H1 (cell line): ENCODE measurements around the gene ITPK1. TPM values are rescaled to one million over a fixed set of nuclear protein-coding genes. Genes with fewer than 3 reads are reported as not detected.

Experiments
- CTCF ChIA-PET: fragments of 300-600 bp; sonication (Branson Sonifier 250); formaldehyde crosslinking; loops from one replicate; lab custom pipeline; 2021; ENCODE audit not compliant: partially characterized antibody; lab: Charles Lee
- POLR2A ChIA-PET: fragments of 300-600 bp; sonication (Branson Sonifier 250); formaldehyde crosslinking; loops from one replicate; lab custom pipeline; 2021; ENCODE audit warnings: inconsistent platforms; ENCODE audit not compliant: partially characterized antibody; lab: Charles Lee
- DNase-seq, 2 experiments: peaks; one replicate each; pipeline versions ENCODE4 v3.0.0 to v3.0.0-alpha.2; 2010 to 2022; ENCODE audit warnings: low spot score in 2 of 2, low read depth in 1 of 2, mixed read lengths in 1 of 2
- FAIRE-seq: peaks from 2 replicates; lab custom pipeline; 2011; peaks lifted over from hg19 to GRCh38; lab: Jason Lieb, UNC
- H2AFZ ChIP-seq: 2 replicates; pipeline ENCODE4 v1.8.1; 2012; ENCODE audit warnings: low read length, inconsistent platforms
- H2AK5ac ChIP-seq: 2 replicates; pipeline ENCODE4 v1.6.1; 2013; ENCODE audit warnings: low read depth, low read length
- H2BK120ac ChIP-seq: replicated peaks from 2 replicates; pipeline ENCODE3; 2013; ENCODE audit warnings: low read depth, low read length, inconsistent platforms
- H2BK12ac ChIP-seq: 2 replicates; pipeline ENCODE4 v1.6.1; 2013; ENCODE audit warnings: low read depth, low read length
- H2BK15ac ChIP-seq: 2 replicates; pipeline ENCODE4 v1.6.1; 2013; ENCODE audit warnings: low read length
- H2BK20ac ChIP-seq: 2 replicates; pipeline ENCODE4 v1.6.1; 2013; ENCODE audit warnings: low read length
- H2BK5ac ChIP-seq: 2 replicates; pipeline ENCODE4 v1.6.1; 2013; ENCODE audit warnings: low read depth, low read length
- H3K14ac ChIP-seq: 2 replicates; pipeline ENCODE4 v1.6.1; 2013; ENCODE audit warnings: inconsistent platforms; ENCODE audit not compliant: insufficient read length
- H3K18ac ChIP-seq: 2 replicates; pipeline ENCODE4 v1.6.1; 2013; ENCODE audit warnings: low read length; ENCODE audit errors: extremely low read depth
- H3K23ac ChIP-seq: 2 replicates; pipeline ENCODE4 v1.6.1; 2013; ENCODE audit warnings: inconsistent platforms; ENCODE audit not compliant: insufficient read length
- H3K23me2 ChIP-seq: 2 replicates; pipeline ENCODE4 v1.6.1; 2013; ENCODE audit warnings: low read depth, low read length
- H3K27ac ChIP-seq: 2 replicates; pipeline ENCODE4 v1.6.1; 2011; ENCODE audit warnings: low read depth, low read length, inconsistent platforms
- H3K27me3 ChIP-seq, 4 experiments: replicated peaks in 1 of 4; 1 replicate in 1 of 4; 2 replicates in 3 of 4; pipeline versions ENCODE4 v1.6.1 to v1.8.1; 2011 to 2013; ENCODE audit warnings: low read length in 3 of 4, mild to moderate bottlenecking in 3 of 4, inconsistent platforms in 2 of 4, mixed read lengths in 2 of 4, moderate library complexity in 1 of 4; ENCODE audit not compliant: control insufficient read depth in 3 of 4, insufficient read depth in 3 of 4; ENCODE audit errors: extremely low read depth in 1 of 4
- H3K36me3 ChIP-seq, 4 experiments: 2 replicates each; pipeline versions ENCODE4 v1.6.1 to v1.8.1; 2011 to 2013; ENCODE audit warnings: mild to moderate bottlenecking in 4 of 4, low read length in 3 of 4, moderate library complexity in 2 of 4, control low read depth in 1 of 4, inconsistent platforms in 1 of 4; ENCODE audit not compliant: insufficient read depth in 4 of 4, control insufficient read depth in 2 of 4
- H3K4ac ChIP-seq: replicated peaks from 2 replicates; pipeline ENCODE3; 2013; ENCODE audit warnings: low read length, low read depth, mixed read lengths, inconsistent platforms; ENCODE audit not compliant: insufficient read length
- H3K4me1 ChIP-seq, 4 experiments: replicated peaks in 1 of 4; 1 replicate in 1 of 4; 2 replicates in 3 of 4; pipeline versions ENCODE4 v1.6.1 to v1.8.1; 2011 to 2013; ENCODE audit warnings: low read length in 3 of 4, inconsistent platforms in 2 of 4, mixed read lengths in 1 of 4; ENCODE audit not compliant: insufficient read depth in 4 of 4, control insufficient read depth in 3 of 4
- H3K4me2 ChIP-seq, 2 experiments: 2 replicates each; pipeline versions ENCODE4 v1.6.1 to v1.8.1; 2011 to 2013; ENCODE audit warnings: low read depth in 2 of 2, low read length in 2 of 2, control low read depth in 1 of 2, inconsistent platforms in 1 of 2, mild to moderate bottlenecking in 1 of 2; ENCODE audit not compliant: insufficient read depth in 1 of 2
- H3K4me3 ChIP-seq, 4 experiments: fragments of 200-600, 300-600 bp in 1 of 4; sonication (generic), shearing (Covaris generic), sonication (Bioruptor Twin) in 1 of 4; 2 replicates each; pipeline versions ENCODE4 v1.5.1 to v1.8.1; 2011 to 2016; ENCODE audit warnings: low read length in 4 of 4, low read depth in 3 of 4, control low read depth in 2 of 4, inconsistent platforms in 2 of 4, mild to moderate bottlenecking in 2 of 4, mixed read lengths in 1 of 4, moderate library complexity in 1 of 4; ENCODE audit not compliant: insufficient read depth in 2 of 4; ENCODE audit errors: extremely low read depth in 1 of 4
- H3K56ac ChIP-seq: replicated peaks from 2 replicates; pipeline ENCODE3; 2013; ENCODE audit warnings: low read depth, mild to moderate bottlenecking, mixed read lengths, low read length, inconsistent platforms; ENCODE audit not compliant: insufficient read length
- H3K79me1 ChIP-seq: 2 replicates; pipeline ENCODE4 v1.6.1; 2013; ENCODE audit warnings: low read depth, low read length, control low read depth
- H3K79me2 ChIP-seq, 2 experiments: 2 replicates each; pipeline versions ENCODE4 v1.6.1 to v1.8.1; 2012 to 2013; ENCODE audit warnings: low read length in 2 of 2, mild to moderate bottlenecking in 2 of 2, inconsistent platforms in 1 of 2; ENCODE audit not compliant: insufficient read depth in 2 of 2, control insufficient read depth in 1 of 2
- H3K9ac ChIP-seq, 4 experiments: replicated peaks in 1 of 4; 1 replicate in 1 of 4; 2 replicates in 3 of 4; pipeline versions ENCODE4 v1.6.1 to v1.8.1; 2011 to 2013; ENCODE audit warnings: low read depth in 3 of 4, low read length in 3 of 4, control low read depth in 2 of 4, mild to moderate bottlenecking in 2 of 4, moderate library complexity in 2 of 4, inconsistent platforms in 1 of 4; ENCODE audit errors: extremely low read depth in 1 of 4
- H3K9me3 ChIP-seq, 2 experiments: 2 replicates each; pipeline versions ENCODE4 v1.6.1 to v1.8.1; 2012 to 2013; ENCODE audit warnings: mild to moderate bottlenecking in 2 of 2, moderate library complexity in 2 of 2, control low read depth in 1 of 2, inconsistent platforms in 1 of 2, low read depth in 1 of 2, low read length in 1 of 2, mixed read lengths in 1 of 2; ENCODE audit not compliant: insufficient read depth in 2 of 2
- H4K20me1 ChIP-seq, 2 experiments: replicated peaks in 1 of 2; 2 replicates each; pipeline versions ENCODE3 to v1.8.1; 2011 to 2013; ENCODE audit warnings: inconsistent platforms in 2 of 2, low read length in 2 of 2, mild to moderate bottlenecking in 1 of 2; ENCODE audit not compliant: insufficient read depth in 2 of 2, control insufficient read depth in 1 of 2
- H4K5ac ChIP-seq: 2 replicates; pipeline ENCODE4 v1.6.1; 2013; ENCODE audit warnings: low read length, low read depth, mixed read lengths, inconsistent platforms; ENCODE audit not compliant: insufficient read length
- H4K8ac ChIP-seq: 2 replicates; pipeline ENCODE4 v1.8.0; 2013; ENCODE audit warnings: mild to moderate bottlenecking, moderate library complexity, low read length, inconsistent platforms; ENCODE audit not compliant: insufficient read depth; ENCODE audit errors: extremely low read depth
- H4K91ac ChIP-seq: replicated peaks from 2 replicates; pipeline ENCODE3; 2013; ENCODE audit warnings: low read length, mixed read lengths, inconsistent platforms; ENCODE audit not compliant: insufficient read length
- CTCF ChIP-seq, 3 experiments: IDR thresholded peaks; 1 replicate in 2 of 3; 2 replicates in 1 of 3; pipeline versions ENCODE4 v1.5.1 to v1.6.1; 2011; ENCODE audit warnings: low read length in 3 of 3, mild to moderate bottlenecking in 3 of 3, inconsistent platforms in 2 of 3, low read depth in 1 of 3, moderate library complexity in 1 of 3; ENCODE audit not compliant: insufficient read depth in 1 of 3; ENCODE audit errors: control extremely low read depth in 1 of 3
- GABPA ChIP-seq: IDR thresholded peaks from 2 replicates; pipeline ENCODE4 v1.6.1; 2011; ENCODE audit warnings: mild to moderate bottlenecking, low read length, moderate library complexity, borderline replicate concordance; ENCODE audit not compliant: insufficient read depth
- PHF8 ChIP-seq: fragments of 200-600 bp; sonication (generic); conservative IDR thresholded peaks from 2 replicates; pipeline ENCODE4 v1.7.1; 2012; ENCODE audit warnings: low read depth, mild to moderate bottlenecking, inconsistent platforms, low read length, moderate library complexity
- SAP30 ChIP-seq: fragments of 300-600 bp; sonication (generic); IDR thresholded peaks from 2 replicates; pipeline ENCODE4 v1.7.1; 2012; ENCODE audit warnings: low read length, moderate library complexity, mild to moderate bottlenecking, inconsistent platforms; ENCODE audit not compliant: insufficient read depth, insufficient replicate concordance
- SIX5 ChIP-seq: IDR thresholded peaks from 2 replicates; pipeline ENCODE4 v1.6.1; 2011; ENCODE audit warnings: mild to moderate bottlenecking, low read depth, low read length
- TAF7 ChIP-seq: optimal IDR thresholded peaks from 2 replicates; pipeline ENCODE3; 2011; ENCODE audit warnings: low read depth, mild to moderate bottlenecking, inconsistent platforms, low read length, moderate library complexity, borderline replicate concordance
- WGBS, 2 experiments: shearing (Covaris generic) in 1 of 2; methylation state at CpG; one replicate each; pipeline versions ENCODE4 v1.1.6 to v1.1.7; 2013 to 2015; ENCODE audit warnings: low lambda C conversion rate in 2 of 2, mixed read lengths in 2 of 2, inconsistent platforms in 1 of 2, low coverage in 1 of 2, missing lambda C conversion rate in 1 of 2; ENCODE audit not compliant: insufficient replicate concordance in 2 of 2, insufficient coverage in 1 of 2, insufficient read length in 1 of 2; ENCODE audit errors: extremely low coverage in 1 of 2, missing lambda C conversion rate in 1 of 2; 5-methylcytosine and 5-hydroxymethylcytosine counted together
- polyA plus RNA-seq, 7 experiments: library from polyadenylated mRNA; depleted of rRNA in 3 of 7; stranded (reverse) in 5 of 7; unstranded in 2 of 7; fragments of >200 nt in 5 of 7; fragments of 200-250 nt in 2 of 7; gene quantifications; 1 replicate in 5 of 7; 2 replicates in 1 of 7; 4 replicates in 1 of 7; pipeline versions ENCODE4 v1.2.1 to v1.2.3, GENCODE V29; 2011 to 2013; ENCODE audit warnings: missing spikeins in 2 of 7, mixed read lengths in 2 of 7
- total RNA-seq: library from RNA; stranded (reverse); fragmentation: NEBNext Ultra II Directional; extraction: Animal tissue kit (Norgen Biotek cat#: 25700); gene quantifications from 2 replicates; pipeline ENCODE4 v1.2.1, GENCODE V29; 2021

The ITPK1 gene
- total and polyA plus RNA-seq, 2 of the 8 experiments (the other 6 are each of a cell fraction or from before 2014, with no cell fraction given), result 108 to 143 TPM

GRCh38 chr14:92969871-92970270 is 145.9 kb downstream of the ITPK1 start:
- H3K9me3 ChIP-seq, result no peaks in the 10 kb centered on the region
- H4K91ac ChIP-seq, result no peak overlapping the region
- no peak overlapping the region for H3K9ac ChIP-seq
- no peak overlapping the region for H3K56ac ChIP-seq
- H3K23ac ChIP-seq, result no peak overlapping the region
- H3K18ac ChIP-seq, result no peak overlapping the region
- no peak overlapping the region for H2BK5ac ChIP-seq
- no peak overlapping the region for H4K5ac ChIP-seq
- peaks cover 4% of the 10 kb centered on the region; the same call in 1 of the 2 replicates for H3K79me1 ChIP-seq
- H2BK120ac ChIP-seq, result no peak overlapping the region
- no peak overlapping the region for H3K14ac ChIP-seq
- no peaks in the 10 kb centered on the region for H3K23me2 ChIP-seq
- peaks cover 0 to 16% (median 8%) of the 10 kb centered on the region in 4 experiments; a peak in 5 of 7 replicates for H3K4me1 ChIP-seq
- H2AK5ac ChIP-seq, result no peak overlapping the region
- peak overlapping the region; percentile 29 for H3K4ac ChIP-seq
- TF ChIP-seq SIX5 (no peak), GABPA (no peak), CTCF (IDR thresholded peaks at IDR 0.05; ENCODE audit: control extremely low read depth in 1 of 3, insufficient read depth in 1 of 3, low read depth in 1 of 3, low read length in 3 of 3) (peak in 1 of 3 experiments; percentile 5; a peak in 1 of 4 replicates), TAF7 (no peak), PHF8 (no peak), SAP30 (no peak)
- no peaks in the 10 kb centered on the region for H3K27me3 ChIP-seq
- no peak for DNase-seq
- WGBS, 2 experiments, result 89% methylated on average over 12 of the region's 12 CpGs; no CpG with 5 or more reads in 1 of the 2 experiments
- H4K20me1 ChIP-seq, result peaks cover 0 to 14% of the 10 kb centered on the region in 2 experiments
- H2BK20ac ChIP-seq, result no peak overlapping the region
- no peak for FAIRE-seq
- H2AFZ ChIP-seq, result no peak overlapping the region
- H3K4me3 ChIP-seq, result no peak overlapping the region
- ChIA-PET POLR2A (interaction anchor here (0.7 kb wide), 1 partner anchor 25 kb away, joined by 3 read pairs; no protein-coding TSS in a partner anchor), CTCF (interaction anchor here (0.7 to 6.5 kb wide), 10 partner anchors 15 to 285 kb away, joined by 3 to 34 read pairs (median 4); no protein-coding TSS in a partner anchor)
- peak overlapping the region in 1 of 2 experiments; percentile 6; a peak in 1 of 4 replicates for H3K4me2 ChIP-seq
- H4K8ac ChIP-seq, result no peak overlapping the region
- H3K79me2 ChIP-seq, result peaks cover 0 to 54% of the 10 kb centered on the region in 2 experiments; a peak in 2 of 4 replicates
- H2BK15ac ChIP-seq, result no peak overlapping the region
- no peaks in the 10 kb centered on the region for H3K36me3 ChIP-seq
- no peak overlapping the region for H2BK12ac ChIP-seq
- H3K27ac ChIP-seq, result no peak overlapping the region
